KMS-11 (cell line): ENCODE results near the gene SIRPA.

Source experiments
- H2AFZ ChIP-seq: fragments of 200-600 bp; sonication (generic); 2 replicates; pipeline ENCODE4 v1.6.1; 2016; ENCODE audit warnings: antibody characterized with exemption, mixed run types, low read depth
- H3K27ac ChIP-seq: fragments of 200-600 bp; sonication (generic); 2 replicates; pipeline ENCODE4 v1.6.1; 2016; ENCODE audit warnings: mild to moderate bottlenecking, mixed run types
- H3K27me3 ChIP-seq: fragments of 200-600 bp; sonication (generic); 2 replicates; pipeline ENCODE4 v1.6.1; 2017; ENCODE audit warnings: mild to moderate bottlenecking, low read depth, mixed run types, moderate library complexity; ENCODE audit not compliant: insufficient read depth
- H3K36me3 ChIP-seq: fragments of 200-600 bp; sonication (generic); 2 replicates; pipeline ENCODE4 v1.6.1; 2017; ENCODE audit warnings: mild to moderate bottlenecking, mixed run types; ENCODE audit not compliant: insufficient read depth
- H3K4me1 ChIP-seq: fragments of 200-600 bp; sonication (generic); 2 replicates; pipeline ENCODE4 v1.6.1; 2016; ENCODE audit warnings: mild to moderate bottlenecking, low read depth, mixed run types; ENCODE audit not compliant: poor library complexity, severe bottlenecking
- H3K4me2 ChIP-seq: fragments of 200-600 bp; sonication (generic); 2 replicates; pipeline ENCODE4 v1.7.0; 2016; ENCODE audit warnings: mild to moderate bottlenecking, mixed run types
- H3K4me3 ChIP-seq: fragments of 200-600 bp; sonication (generic); IDR thresholded peaks from 2 replicates; pipeline ENCODE4 v1.6.1; 2017; ENCODE audit warnings: low read depth, low read length, mixed read lengths; ENCODE audit not compliant: insufficient read depth
- H3K79me2 ChIP-seq: fragments of 200-600 bp; sonication (generic); 2 replicates; pipeline ENCODE4 v1.6.1; 2016; ENCODE audit warnings: low read depth, mixed run types; ENCODE audit not compliant: insufficient read depth
- H3K9ac ChIP-seq: fragments of 200-600 bp; sonication (generic); 2 replicates; pipeline ENCODE4 v1.6.1; 2016; ENCODE audit warnings: mild to moderate bottlenecking, mixed run types
- H4K20me1 ChIP-seq: fragments of 200-600 bp; sonication (generic); 2 replicates; pipeline ENCODE4 v1.6.1; 2016; ENCODE audit warnings: mild to moderate bottlenecking, mixed run types; ENCODE audit not compliant: insufficient read depth
- TF ChIP-seq, protein P1 (sequence below): fragments of 200-600 bp; sonication (generic); conservative IDR thresholded peaks from 2 replicates; pipeline ENCODE4 v1.6.1; 2017; ENCODE audit warnings: low read depth, mild to moderate bottlenecking, antibody characterized with exemption, low read length, moderate library complexity, mixed read lengths

The SIRPA gene

DNA sequence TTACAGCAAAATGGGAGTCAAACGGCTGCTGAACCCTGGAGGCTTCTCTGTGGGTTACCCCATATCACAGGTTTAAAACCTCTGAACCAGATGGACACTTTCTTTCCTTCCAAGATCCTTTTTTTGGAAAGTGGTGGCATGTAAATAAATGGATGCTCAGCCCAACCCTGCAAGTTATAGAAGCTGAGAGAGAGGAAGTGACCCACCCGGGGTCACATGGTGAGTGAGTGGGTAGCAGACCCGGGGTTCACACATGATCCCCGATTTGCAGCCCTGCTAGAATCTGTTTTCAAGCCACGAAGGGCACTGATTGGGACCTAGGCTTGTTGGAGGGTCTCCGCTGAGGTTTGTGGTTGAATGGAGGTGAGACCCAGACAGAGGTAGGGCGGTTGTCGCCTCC, 32.0 kb downstream of the SIRPA start:
- Histone ChIP-seq H3K4me1 (no peaks in the 10 kb centered on the region), H3K4me2 (no peak overlapping the region), H3K79me2 (no peaks in the 10 kb centered on the region), H3K9ac (no peak overlapping the region), H3K27me3 (no peaks in the 10 kb centered on the region), H2AFZ (no peak overlapping the region), H4K20me1 (no peaks in the 10 kb centered on the region), H3K36me3 (no peaks in the 10 kb centered on the region), H3K27ac (no peak overlapping the region), H3K4me3 (no peak overlapping the region)
- TF ChIP-seq, protein P1, sequence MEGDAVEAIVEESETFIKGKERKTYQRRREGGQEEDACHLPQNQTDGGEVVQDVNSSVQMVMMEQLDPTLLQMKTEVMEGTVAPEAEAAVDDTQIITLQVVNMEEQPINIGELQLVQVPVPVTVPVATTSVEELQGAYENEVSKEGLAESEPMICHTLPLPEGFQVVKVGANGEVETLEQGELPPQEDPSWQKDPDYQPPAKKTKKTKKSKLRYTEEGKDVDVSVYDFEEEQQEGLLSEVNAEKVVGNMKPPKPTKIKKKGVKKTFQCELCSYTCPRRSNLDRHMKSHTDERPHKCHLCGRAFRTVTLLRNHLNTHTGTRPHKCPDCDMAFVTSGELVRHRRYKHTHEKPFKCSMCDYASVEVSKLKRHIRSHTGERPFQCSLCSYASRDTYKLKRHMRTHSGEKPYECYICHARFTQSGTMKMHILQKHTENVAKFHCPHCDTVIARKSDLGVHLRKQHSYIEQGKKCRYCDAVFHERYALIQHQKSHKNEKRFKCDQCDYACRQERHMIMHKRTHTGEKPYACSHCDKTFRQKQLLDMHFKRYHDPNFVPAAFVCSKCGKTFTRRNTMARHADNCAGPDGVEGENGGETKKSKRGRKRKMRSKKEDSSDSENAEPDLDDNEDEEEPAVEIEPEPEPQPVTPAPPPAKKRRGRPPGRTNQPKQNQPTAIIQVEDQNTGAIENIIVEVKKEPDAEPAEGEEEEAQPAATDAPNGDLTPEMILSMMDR: no peak

DNA sequence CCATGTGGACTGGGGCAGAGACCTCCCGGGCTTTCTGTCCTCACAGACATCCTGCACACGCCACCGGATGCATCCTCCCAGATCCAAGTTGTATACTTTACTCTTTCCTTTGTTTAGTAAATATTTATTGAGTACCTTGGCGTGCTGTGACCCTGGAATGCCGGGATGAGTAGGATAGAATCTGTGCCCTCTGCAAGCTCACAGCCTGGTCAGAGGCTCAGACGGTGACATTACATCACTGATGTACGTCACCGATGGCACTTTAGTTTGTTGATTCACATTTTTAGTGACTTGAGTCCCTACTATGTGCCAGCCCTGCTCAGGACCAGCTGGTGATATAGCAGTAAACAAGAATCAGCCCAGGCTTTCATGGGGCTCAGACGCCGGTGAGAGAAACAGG, 32.9 kb downstream of the SIRPA start:
- H3K4me2 ChIP-seq: no peak overlapping the region
- H2AFZ ChIP-seq: no peak overlapping the region
- no peak overlapping the region for H3K27ac ChIP-seq
- no peaks in the 10 kb centered on the region for H3K4me1 ChIP-seq
- H3K36me3 ChIP-seq: no peaks in the 10 kb centered on the region
- no peak overlapping the region for H3K9ac ChIP-seq
- H3K27me3 ChIP-seq: no peaks in the 10 kb centered on the region
- TF ChIP-seq, protein P1: no peak
- no peak overlapping the region for H3K4me3 ChIP-seq
- no peaks in the 10 kb centered on the region for H3K79me2 ChIP-seq
- no peaks in the 10 kb centered on the region for H4K20me1 ChIP-seq

DNA sequence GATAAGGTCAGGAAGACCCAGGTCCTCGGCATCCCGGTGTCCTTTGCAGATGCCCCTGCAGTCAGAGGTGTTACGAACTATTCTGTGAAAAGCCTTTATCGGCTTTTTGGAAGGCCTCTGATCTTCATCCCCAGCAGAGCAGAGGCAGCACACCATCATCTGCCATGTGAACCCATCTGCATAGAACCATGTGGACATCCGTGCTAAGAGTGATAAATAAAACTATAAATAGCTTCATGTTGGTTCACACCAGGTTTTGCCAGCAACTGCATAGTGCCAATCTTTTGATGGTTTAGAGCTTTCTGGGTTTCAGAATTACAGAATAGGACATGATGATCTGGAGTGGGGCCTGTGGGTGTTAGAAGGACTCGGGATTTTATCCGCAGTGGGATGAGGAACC, 33.6 kb downstream of the SIRPA start:
- H3K27me3 ChIP-seq: no peaks in the 10 kb centered on the region
- H3K79me2 ChIP-seq: no peaks in the 10 kb centered on the region
- H3K4me1 ChIP-seq: no peaks in the 10 kb centered on the region
- H2AFZ ChIP-seq: no peak overlapping the region
- H3K27ac ChIP-seq: no peak overlapping the region
- H4K20me1 ChIP-seq: no peaks in the 10 kb centered on the region
- H3K36me3 ChIP-seq: no peaks in the 10 kb centered on the region
- H3K9ac ChIP-seq: no peak overlapping the region
- no peak overlapping the region for H3K4me2 ChIP-seq
- H3K4me3 ChIP-seq: no peak overlapping the region
- TF ChIP-seq, protein P1: no peak

DNA sequence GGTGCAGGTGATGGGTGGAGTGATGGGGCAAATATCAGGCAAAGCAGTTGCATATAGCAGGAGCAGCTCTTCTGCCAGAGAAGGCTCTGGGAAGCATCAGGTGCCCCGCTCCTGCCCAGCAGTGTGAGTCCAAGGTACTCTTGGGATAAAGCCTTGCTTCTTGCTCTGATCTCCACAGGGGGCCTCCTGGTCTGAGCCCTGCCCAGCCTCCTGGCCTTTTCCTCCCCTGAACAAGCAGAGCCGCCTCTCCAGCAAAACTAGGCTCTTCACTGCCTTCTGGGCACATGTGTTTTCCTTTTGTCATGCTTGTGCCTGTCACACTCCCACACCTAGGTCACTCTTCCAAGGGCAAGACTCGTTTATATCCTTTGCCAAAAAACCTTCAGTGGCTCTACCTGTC, 34.3 kb downstream of the SIRPA start:
- Histone ChIP-seq H3K36me3 (no peaks in the 10 kb centered on the region), H3K79me2 (no peaks in the 10 kb centered on the region), H3K4me3 (no peak overlapping the region), H3K9ac (no peak overlapping the region), H3K27ac (no peak overlapping the region), H2AFZ (no peak overlapping the region), H3K4me1 (no peaks in the 10 kb centered on the region), H4K20me1 (no peaks in the 10 kb centered on the region), H3K4me2 (no peak overlapping the region), H3K27me3 (no peaks in the 10 kb centered on the region)
- TF ChIP-seq, protein P1: no peak

DNA sequence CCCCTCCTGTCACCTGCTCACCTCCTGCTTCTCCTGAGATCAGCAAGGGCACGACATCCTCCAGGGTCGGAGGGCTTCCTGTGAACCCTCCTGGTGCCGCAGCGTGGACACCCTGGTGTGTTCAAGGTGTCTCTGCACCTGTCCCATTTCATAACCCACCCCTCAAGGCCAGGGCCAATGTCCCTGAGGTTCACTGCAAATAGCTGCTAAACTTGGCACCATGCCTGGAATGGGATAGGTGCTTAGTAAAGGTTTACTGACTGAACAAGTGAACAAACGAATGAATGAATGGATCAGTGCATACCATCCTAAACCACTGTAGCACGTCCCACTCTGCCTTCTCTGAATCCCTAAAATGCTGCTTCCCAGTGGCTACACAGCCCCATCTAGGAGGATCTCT, 35.0 kb downstream of the SIRPA start:
- no peak overlapping the region for H3K4me2 ChIP-seq
- H3K27ac ChIP-seq: no peak overlapping the region
- H3K9ac ChIP-seq: no peak overlapping the region
- H4K20me1 ChIP-seq: no peaks in the 10 kb centered on the region
- H3K4me1 ChIP-seq: no peaks in the 10 kb centered on the region
- TF ChIP-seq, protein P1: no peak
- no peak overlapping the region for H2AFZ ChIP-seq
- H3K4me3 ChIP-seq: no peak overlapping the region
- no peaks in the 10 kb centered on the region for H3K27me3 ChIP-seq
- H3K79me2 ChIP-seq: no peaks in the 10 kb centered on the region
- H3K36me3 ChIP-seq: no peaks in the 10 kb centered on the region
